Measurements from ENCODE around the gene DCST1.

The DCST1 gene

GRCh38 chr1:155037043-155037442 lies 3.4 kb downstream of the DCST1 start:
- DNase-seq = no peak

DNA sequence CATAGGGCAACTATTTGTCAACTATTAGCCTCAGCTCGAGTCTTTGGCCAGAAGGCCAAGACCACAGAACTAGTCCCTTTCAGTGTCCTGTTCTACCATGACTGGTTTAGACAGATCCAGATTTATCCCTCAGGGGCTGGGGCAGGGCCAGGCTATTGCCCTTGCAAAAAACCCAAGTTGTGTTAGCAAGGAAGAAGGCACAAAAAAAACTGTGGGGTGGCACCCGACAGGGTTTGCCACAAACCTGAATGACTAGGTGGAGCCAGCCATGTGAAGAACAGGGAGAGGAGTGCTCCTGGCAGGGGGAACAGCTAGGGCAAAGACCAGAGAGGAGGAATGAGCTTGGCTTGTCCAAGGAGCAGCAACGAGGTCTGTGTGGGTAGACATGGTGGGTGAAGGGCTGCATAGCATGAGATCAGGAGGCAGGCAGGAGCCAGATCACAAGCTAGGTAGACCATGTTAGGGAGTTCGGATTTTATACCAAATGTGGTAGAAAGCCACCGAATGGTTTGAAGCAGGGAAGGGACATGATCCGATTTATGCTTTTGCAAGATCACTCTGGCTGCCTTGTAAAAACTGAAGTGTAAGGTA lies 4.3 kb downstream of the DCST1 start:
- no peak for DNase-seq

DNA sequence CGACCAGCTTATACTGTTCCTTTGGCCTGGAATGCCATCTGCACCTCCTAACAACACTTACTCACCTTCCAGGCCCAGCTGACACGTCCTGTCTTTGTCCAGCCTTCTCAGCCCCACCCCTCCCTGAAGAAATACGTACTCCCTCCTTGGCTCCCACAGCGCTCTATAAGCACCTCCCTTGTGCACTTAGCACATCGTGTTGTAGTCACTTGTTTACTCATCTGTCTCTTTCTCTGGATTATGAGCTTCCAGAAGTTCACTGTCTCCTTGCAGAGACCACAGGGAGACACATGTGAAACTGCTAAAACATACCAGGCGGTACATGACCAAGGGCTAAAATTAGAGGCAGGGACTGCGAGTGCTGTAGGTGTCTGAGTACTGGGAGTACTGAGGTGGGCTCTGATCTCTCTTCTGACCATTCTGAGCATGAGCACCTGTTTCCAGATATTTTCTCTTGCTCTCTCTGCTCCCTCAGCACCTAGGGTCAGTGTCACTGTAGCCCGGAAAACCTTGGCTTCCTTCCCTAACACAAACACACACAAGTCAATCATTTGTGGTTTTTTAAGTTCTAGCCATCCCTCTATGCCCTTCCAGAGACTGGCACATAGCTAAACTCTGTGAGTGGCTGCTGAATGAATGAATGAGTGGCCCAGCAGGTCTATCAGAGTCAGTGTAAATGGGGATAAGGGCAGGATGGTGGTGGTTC lies 5.1 kb downstream of the DCST1 start:
- no peak for DNase-seq

- DNase-seq = no peak
Measured at GRCh38 chr1:155039308-155039669, 5.7 kb downstream of the DCST1 start.

GRCh38 chr1:155040358-155041093 lies 6.9 kb downstream of the DCST1 start:
- DNase-seq = no peak

- DNase-seq = no peak
Measured at GRCh38 chr1:155042789-155043188, 9.2 kb downstream of the DCST1 start.

DNA sequence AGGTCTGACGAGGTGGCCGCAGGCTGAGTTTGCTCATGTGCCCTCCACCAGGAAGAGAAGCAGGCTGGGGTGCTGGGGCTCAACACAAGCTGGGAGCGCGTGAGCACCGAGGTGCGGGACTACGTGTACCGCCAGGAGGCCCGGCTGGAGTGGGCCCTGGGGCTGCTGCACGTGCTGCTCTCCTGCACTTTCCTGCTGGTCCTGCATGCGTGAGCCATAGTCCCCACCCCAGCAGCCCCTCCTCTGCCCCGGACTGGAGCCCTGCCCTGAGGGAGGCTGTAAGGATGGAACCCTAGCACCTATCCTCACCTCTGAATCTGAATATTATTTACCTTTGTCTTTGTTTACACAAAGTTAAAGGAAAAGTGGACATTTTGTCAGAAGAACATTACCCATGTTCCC lies 9.7 kb downstream of the DCST1 start:
- DNase-seq = no peak

GRCh38 chr1:155043793-155044192 lies 10.2 kb downstream of the DCST1 start:
- no peak for DNase-seq

DNA sequence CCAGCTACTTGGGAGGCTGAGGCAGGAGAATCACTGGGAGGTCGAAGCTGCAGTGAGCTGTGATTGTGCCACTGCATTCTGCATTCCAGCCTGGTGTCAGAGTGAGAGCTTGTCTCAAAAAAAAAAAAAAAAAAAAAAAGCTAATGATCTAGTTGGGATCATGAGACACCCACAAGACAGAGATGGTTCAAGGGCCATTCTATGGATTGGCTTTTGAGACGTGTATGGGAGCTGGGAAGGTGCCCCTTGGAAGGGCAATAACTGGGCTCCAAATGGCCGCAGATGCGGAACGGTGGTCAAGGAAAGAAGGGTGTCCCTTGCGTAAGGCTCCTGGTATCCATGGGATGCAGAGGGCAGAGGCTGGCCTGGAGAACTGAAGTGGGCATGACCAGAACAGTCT lies 10.7 kb downstream of the DCST1 start:
- DNase-seq = no peak

- peak; percentile 70 for DNase-seq
Measured at GRCh38 chr1:155044812-155045657, 11.4 kb downstream of the DCST1 start.

GRCh38 chr1:155048449-155049334 lies 15.1 kb downstream of the DCST1 start:
- DNase-seq = no peak

- no peak for DNase-seq
Measured at GRCh38 chr1:155049651-155050559, 16.3 kb downstream of the DCST1 start.

GRCh38 chr1:155050560-155051341 lies 17.1 kb downstream of the DCST1 start, which contains the start of gene ADAM15:
Gene ADAM15, plus strand, starts transcription at chr1:155051316. Its CDS starts 71 bp downstream, at chr1:155051387.
- peak; percentile 72 for DNase-seq

DNA sequence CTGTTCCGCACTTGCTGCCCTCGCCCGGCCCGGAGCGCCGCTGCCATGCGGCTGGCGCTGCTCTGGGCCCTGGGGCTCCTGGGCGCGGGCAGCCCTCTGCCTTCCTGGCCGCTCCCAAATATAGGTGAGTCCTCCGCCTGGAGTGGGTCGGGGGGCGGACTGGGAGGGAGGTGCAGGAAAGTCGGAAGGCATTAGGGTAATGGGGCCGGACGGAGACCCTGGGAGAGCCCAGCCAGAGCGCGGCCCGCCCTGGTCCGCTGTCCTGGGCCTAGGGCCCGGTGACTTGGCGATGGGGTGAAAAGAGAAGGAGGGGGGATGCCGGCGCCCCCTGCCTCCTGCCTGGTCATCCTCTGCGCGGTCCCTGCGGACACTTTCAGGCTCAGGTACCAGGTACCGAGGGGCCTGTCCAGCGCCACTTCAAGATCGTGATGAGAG lies 17.7 kb downstream of the DCST1 start:
- no peak for DNase-seq

GRCh38 chr1:155051777-155052398 lies 18.3 kb downstream of the DCST1 start:
- DNase-seq = peak; percentile 34

DNA sequence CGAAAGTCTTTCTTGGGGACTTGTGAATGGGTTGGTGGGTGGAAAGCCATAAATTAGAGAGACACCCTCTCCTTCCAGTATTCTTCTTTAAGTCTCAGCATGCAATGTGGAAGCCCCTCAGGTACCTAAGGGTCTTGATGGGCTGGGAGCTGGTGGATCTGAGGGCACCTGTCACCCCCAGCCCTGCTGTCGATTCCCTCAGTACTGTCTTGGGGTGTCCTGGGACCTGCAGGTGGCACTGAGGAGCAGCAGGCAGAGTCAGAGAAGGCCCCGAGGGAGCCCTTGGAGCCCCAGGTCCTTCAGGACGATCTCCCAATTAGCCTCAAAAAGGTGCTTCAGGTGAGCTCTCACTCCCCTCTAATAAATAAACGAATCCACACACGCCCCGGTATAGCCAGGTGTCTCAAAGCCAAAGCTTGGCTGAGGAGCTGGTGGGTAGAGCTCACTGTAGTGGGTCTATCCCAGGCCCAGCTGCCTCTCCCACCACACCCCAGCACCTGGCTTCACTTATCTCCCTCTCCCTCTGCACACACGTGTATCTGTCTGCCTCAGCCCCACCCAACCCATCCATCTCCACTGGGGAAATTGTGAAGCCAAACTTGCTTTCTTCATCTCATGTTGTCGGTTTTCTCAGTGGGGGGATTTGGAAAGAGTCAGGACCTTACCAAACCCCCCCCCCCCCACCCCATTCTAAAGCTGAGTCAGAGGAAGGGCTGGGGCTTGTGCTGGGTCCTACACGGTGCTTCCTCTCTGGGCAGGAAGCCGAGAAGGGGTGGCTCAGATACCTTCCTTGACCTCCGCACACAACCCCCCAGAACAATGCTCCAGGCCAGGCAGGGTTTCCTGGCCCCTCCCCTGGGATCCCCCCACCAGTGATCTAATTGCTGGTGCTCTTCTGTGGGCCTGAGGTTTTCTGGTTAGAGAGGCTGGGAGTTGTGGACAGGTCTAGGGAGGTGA lies 19.1 kb downstream of the DCST1 start:
- no peak for DNase-seq

- DNase-seq = no peak
Measured at GRCh38 chr1:155053531-155054105, 20.0 kb downstream of the DCST1 start.

DNA sequence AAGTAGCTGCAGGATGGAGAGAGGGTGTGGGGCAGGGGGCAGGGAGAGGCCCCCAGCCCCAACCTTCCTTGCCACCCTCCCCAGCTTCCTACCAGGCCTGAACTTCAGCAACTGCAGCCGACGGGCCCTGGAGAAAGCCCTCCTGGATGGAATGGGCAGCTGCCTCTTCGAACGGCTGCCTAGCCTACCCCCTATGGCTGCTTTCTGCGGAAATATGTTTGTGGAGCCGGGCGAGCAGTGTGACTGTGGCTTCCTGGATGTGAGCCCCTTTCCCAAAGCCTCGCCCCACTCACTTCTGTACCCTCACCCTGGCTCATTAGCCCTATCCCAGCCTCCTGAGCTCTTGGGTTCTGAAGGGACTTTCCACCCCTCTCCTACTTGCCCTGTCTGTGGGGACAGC lies 23.5 kb downstream of the DCST1 start:
- no peak for DNase-seq

All from CD4-positive, alpha-beta T cell treated with Interleukin-4 for 4 hours (primary cell).